NOMO-1 treated with DMSO at 0.1 percent for 48 hours (cell line): ENCODE measurements around the gene MAD1L1.
"Not testable (repeated sequence)": the region's sequence is repeated elsewhere in the genome, so short reads cannot be mapped to it uniquely, and the experiment has no call there.

Experiments used
- DNase-seq: peaks from one replicate; lab custom pipeline; 2025; ENCODE audit not compliant: unreplicated experiment; lab: John Stamatoyannopoulos, UW

Gene MAD1L1

DNA sequence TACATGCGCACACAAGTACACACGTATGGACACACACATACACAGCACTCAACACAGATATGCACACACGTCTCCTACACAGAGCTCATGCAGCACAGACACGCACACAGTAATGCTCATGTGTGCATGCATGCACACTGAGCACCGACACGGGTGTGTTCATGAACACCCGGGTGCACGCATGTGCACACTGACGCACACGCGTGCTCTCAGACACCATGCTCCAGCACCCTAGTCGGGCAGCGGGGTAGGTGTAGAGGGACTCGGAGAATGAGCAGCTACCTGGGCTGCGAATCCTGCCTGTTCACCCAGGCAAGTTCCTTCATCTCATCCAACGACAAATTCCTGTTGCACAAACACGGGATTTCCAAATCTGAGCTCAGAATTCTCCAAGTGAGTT lies 184.7 kb downstream of the MAD1L1 start:
- DNase-seq, result no peak

DNA sequence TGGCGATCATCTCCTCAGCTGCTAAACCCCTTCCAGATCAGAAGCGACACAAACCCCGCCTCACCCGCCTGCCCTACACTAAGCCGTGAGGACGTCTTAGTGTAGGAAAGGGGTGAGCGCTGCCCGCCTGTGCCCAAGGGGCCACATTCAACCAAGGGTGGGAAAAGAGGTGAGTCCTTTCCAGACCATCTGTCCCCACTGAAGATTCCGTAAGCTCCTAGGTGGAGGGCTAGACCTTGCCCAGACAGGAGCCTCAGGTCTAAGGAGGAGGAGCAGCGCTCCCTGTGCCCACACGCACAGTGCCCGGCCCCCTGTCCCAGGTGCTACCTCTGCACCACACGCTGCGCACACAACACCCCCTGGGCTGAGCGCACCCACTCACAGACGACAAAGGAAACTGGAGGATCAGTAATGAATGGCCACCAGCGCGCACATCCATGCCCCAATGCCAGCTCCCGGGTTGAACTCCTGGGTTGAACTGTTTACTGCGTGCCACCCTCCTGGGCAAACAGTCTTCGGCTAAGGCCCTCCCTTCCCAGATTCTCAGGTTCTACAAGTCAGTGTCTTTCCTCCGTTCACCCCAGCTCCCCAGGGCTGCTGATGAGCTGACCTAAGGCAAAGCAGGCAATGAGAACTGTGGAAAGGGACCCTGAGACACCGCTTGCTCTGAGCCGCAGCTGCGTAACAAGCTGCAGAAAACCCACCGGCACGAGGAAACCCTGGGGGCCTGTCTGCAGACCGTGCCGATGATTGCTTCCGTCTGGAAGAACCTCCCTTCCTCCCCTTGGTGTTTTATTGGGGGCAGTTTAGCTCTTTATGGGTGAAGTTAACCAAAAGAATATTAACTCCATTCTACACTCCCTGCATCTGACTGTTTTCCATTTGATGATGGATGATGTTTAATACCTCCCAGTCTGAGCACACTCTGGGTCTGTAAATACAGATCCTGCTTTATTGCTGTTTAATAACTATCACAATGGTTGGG lies 185.9 kb downstream of the MAD1L1 start:
- no peak for DNase-seq

DNA sequence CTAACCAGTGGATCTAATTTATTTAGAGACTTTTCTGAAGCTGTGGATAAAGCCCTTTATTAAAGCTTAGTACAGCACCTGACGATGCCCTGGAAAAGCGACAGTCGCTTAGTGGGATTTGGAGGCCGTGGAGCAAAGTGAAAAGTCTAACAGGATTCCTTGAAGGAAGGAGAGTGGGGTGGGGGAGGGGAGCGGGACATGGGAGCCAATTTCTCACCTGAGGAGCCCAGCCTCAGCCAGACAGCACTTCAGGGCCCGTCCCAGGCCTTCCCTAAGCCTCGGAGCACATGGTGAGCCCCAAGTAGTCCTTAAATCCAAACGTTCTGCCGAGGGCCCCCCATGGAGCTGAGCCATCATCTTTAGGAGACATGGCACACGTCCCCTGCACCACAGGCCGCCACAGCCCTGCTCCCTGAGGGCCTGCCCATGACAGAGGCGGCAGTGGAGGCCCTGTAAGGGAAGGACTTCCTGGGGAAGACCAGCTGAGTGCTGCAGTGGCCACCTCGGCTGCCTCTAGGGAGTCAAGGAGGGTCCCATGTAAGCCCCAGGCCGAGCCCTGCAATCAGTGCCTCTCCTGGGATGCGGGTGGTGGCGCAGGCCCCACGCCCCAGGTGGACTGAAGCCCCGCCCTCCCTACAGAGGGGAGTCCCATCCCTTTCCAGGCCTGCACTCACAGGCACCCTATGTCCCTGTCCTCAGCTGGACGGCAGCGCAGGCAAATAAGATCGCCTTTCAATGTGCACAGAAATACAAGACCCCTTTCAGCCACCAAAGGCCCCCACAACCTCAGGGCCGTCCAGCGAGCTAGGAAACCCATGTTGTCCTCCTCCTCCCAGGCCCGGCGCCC lies 187.0 kb downstream of the MAD1L1 start:
- no peak for DNase-seq

DNA sequence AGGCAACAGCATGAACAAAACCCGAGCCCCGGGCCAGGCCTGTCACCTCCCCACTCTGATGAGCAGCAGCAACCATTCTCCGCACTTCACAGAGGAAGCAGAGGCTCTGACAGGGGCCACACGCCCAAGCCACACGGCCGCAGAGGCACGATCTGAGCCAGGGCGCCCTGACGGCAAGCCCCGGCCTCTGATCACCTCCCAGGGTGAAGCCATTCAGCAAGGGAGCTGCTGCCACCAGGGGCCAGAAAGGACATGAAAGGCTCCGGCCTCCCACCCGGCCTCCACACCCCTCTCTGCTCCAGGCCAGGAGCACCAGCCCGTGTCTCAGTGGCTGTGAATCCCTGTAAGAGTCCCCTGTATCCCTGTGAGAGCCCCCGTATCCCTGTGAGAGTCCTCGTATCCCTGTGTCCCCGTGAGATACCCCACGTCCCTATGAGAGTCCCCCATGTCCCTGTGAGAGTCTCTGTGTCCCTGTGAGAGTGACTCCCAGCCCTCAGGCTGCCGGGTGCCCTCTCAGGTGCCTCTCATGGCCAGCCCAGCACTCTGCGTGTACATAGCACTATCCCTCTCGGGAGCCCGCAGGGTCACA lies 187.8 kb downstream of the MAD1L1 start:
- no peak for DNase-seq

DNA sequence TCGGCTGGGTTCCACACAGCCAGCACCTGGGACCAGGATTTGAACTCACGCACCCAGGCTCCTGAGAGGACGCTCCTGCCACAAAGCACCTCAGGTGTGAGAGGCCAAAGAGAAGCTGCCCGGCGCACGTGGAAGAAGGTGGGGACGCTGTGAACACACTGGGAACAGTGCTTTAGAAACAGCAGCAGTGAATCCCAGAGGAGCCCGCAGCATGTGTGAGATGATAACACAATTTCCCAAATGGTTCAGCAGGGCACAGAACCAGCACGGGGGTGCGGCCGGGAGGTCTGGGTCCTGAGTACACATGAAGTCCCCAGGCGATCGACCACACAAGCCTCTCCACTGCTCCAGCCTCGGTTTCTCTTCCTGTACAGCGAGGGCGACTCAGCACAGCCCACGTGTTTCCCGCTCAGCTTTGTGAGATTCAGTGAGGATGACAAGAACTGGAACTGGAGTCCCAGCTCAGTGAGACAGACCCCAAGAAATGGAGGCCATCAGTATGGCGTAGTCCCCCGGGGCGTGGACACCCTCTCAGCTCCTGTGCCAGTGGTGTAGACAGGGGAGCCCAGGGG lies 188.3 kb downstream of the MAD1L1 start:
- no peak for DNase-seq

DNA sequence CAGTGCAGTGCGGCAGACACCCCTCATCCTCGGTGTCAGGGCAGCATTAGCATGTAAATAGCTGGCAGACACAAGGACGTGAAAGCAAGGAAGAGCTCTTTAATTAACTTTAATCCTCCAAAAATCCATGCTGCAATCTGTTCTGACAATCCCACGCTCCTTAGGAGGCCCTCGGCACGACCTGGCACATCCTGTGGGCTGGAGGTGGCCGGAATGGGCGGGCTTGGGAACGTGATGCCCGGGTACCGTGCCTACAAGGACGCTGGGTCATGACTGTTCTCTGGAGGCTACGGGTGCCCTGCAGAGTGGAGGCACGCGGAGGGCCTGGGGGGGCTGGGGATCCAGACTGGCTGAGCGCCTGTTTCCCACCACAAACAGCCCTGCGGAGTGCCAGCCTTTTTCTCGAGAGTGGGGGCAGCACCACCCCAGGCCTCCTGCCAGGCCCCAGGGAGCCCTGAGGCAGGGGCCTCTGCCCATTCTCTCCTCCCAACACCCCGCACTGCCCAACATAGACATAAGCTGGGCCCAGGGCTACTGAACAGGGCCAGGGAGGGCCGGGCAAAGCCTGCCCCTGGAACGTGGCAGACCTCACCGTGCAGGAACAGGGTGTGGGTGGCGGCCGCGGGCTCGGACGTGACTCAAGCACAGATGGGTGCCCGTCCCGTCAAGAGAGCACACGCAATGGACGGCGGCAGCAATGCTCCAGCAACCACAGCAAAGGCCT lies 189.3 kb downstream of the MAD1L1 start:
- DNase-seq, result no peak

DNA sequence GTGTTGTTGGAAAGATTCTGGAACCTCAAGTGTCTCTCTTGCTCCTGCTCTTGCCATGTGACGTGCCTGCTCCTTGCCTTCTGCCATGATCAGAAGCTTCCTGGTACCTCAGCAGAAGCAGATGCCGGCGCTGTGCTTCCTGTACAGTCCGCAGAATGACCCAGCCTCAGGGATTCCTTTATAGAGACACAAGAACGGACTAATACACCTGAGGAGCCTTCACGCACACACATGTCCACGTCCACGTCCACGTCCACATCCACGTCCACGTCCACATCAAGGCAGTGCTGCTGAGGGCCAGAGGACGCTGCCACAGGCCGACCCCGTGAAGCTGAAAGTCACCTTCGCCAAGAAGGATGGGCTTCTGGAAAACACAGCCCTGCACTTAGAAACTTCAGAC lies 190.1 kb downstream of the MAD1L1 start:
- no peak for DNase-seq

DNA sequence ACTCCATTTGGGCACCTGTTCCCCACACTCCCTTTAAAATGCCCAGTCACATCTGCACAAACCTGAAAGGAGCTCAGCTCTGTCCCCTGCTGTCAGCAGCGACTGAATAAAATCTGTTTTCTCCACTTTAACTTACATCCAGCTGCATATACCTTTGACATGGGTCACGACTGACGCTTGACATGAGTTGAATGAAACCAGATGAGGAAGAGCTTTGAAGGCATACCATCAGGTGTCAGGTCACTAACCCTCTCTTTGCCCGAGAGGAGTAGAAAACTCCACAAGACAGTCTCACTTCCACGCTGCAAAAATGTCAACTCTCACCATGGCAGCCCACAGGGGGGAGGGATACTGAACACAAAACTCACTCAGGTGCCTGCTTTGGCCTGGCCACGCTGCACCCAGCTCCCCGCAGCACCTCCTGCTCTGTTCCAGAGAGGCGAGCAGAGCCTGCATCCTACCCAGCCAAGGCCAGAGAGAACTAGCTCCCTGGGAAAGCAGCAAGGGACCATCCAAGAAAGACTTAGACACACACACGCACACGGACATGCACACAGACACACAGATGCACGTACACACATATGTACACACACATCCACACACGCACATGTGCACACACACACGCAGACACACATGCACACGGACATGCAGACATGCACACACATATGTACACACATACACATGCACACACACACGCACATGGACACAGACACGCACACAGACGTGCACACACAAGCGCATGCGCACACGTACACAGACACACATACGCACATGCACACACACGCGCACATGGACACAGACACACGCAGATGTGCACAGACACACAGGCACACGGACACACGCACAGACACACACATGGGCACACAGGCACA lies 191.0 kb downstream of the MAD1L1 start:
- no peak for DNase-seq

DNA sequence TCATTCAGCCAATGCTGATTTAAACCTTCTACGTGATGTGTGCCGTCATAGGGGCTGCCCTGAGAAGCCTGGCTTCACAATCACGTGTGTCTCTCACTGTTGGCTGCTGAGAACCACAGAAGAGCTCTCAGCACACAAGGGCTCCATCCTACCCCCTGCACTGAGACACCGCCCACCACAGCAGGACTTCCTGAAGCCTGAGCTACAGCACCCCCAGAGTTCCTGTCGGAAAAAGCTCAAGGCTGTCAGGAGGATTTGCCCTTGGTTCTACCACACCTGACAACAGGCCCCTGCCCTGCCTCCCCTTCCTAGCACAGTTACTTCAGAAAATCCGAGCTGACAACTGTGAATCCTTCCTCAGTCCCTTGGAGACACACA lies 191.9 kb downstream of the MAD1L1 start:
- DNase-seq, result no peak

DNA sequence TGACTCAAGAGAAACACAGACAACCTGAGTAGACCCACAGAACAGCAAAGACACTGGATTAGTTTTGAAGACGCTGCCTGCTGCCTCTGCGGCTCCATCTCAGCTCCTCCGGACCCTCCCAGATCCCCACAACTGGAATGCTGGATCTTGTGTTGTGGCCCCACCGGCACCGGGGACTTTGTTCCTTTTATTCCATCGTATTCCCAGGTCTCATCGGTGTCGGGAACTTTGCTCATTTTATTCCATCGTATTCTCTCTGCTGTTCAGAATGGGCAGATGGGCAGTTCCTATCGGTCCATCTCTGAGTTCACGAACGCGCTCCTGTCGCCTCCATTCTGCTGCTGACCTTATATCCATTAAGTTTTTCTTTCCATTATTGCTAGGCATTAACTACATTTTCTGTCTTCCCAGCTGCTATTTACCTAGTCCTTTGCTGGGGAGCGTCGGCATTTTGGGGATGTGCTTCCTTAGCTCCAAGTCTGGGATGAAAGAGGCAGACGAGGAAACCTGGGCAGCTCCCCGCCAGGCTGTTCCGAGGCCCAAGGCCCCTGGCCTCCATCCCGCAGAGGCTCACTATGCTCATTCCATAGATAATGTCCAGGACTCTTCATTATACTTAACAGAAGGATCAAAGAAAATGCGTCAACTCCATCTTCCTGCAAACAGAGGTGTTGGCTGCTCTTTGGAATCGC lies 192.4 kb downstream of the MAD1L1 start:
- DNase-seq, result no peak

DNA sequence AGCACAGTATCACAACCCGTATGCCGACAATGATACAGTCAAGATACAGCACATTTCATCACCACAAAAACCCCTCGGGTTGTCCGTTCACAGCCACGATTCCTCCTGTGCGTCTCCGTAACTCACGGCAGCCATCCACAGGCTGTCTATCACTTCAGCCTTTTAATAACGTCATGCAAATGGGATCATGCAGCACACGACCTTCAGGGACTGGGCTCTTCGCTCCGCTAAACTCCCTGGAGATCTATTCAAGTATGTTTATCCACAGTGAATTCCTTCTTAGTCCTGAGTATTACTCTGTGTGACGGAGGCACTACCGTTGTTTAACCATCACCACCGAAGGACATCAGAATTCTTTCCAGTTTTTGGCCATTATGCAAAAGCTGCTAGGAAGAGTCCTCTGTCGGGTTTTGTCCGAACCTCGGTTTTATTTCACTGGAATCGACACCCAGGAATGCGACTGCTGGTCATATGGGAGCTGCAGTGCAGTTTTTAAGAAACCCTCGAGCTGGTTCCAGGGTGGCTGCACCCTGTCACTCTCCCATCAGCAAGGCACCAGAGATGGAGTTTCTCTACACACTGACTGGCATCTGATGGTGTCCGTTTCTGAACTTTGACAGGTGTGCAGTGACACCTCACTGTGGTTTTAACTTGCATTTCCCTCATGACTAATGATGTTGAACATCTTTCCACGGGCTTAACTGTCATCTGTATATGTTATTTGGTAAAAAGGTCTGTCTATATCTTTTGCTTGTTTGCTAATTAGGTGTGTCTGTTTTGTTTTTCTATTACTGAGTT lies 193.6 kb downstream of the MAD1L1 start:
- no peak for DNase-seq

DNA sequence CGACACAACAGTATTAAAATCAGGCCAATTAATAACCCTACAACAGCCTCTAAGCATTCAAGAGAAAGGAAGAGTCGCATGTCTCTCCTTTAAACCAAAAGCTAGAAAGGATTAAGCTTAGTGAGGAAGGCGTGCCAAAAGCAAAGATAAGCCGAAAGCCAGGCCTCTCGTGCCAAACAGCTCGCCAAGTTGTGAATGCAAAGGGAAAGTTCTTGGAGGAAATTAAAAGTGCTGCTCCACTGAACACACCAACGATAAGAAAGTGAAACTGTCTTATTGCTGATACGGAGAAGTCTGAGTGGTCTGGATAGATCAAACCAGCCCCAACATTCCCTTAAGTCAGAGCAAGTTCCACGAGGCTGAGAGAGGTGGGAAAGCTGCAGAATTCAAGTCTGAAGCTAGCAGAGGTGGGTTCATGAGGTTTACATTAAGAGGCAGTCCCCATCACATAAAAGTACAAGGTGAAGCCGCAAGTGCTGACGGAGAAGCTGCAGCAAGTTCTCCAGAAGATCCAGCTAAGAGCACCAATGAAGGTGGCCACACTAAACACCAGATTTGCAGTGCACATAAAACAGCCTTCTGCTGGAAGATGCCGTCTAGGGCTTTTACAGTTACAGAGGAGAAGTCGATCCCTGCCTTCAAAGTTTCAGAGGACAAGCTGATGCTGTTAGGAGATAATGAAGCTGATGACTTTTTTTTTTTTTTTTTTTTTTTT lies 194.8 kb downstream of the MAD1L1 start:
- peak; percentile 29 for DNase-seq

DNA sequence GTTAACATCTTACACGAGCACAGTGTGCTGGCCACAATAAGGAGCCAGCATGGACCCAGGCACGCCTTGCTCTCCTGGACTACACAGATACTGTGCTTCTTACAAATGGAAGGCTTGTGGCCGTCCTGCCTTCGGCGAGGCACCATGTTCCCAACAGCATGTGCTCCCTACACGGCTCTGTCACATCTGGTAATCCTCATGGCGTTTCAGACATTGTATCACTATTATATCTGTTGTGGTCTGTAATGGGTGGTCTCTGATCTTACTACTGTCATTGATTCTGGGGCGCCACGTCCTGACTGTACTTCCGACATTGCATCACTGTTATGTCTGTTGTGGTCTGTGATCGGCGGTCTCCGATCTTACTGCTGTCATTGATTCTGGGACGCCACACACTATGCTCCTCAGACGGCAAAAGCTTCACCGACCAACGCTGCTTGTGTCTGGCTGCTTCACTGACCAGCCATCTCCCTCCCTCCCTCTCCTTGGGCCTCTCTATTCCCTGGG lies 195.4 kb downstream of the MAD1L1 start:
- no peak for DNase-seq

DNA sequence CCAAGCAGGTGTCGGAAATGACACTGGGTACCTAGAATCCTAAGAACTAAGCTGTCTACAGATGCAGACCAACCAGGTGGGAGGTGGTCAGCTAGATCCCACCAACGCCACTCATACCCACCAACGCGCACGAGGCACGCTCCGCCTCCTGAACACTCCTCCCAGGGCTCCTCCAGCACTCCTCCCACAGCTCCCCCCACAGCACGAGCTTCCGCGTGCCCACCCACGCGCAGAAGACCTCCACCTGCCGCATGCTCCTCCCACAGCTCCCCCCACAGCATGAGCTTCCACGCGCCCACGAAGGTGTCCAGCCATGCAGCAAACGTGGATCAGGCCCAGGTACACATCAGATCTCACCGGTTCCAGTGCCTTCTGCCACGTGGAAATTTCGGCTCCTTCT lies 196.0 kb downstream of the MAD1L1 start:
- no peak for DNase-seq

DNA sequence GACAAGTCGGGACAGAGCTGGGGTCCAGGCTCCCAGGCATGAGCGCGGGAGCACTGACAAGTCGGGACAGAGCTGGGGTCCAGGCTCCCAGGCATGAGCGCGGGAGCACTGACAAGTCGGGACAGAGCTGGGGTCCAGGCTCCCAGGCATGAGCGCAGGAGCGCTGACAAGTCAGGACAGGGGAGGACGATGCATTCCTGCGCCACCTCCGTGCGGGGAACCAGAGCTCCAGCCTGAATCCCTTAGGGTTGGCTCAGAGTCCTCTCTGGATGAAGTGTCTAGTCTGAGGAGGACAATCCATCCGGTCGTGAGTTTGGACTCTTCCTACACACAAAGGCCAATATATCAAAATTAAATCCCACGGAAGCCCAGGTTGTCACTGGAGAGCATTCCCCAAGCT lies 196.5 kb downstream of the MAD1L1 start:
- DNase-seq, result not testable (repeated sequence)

DNA sequence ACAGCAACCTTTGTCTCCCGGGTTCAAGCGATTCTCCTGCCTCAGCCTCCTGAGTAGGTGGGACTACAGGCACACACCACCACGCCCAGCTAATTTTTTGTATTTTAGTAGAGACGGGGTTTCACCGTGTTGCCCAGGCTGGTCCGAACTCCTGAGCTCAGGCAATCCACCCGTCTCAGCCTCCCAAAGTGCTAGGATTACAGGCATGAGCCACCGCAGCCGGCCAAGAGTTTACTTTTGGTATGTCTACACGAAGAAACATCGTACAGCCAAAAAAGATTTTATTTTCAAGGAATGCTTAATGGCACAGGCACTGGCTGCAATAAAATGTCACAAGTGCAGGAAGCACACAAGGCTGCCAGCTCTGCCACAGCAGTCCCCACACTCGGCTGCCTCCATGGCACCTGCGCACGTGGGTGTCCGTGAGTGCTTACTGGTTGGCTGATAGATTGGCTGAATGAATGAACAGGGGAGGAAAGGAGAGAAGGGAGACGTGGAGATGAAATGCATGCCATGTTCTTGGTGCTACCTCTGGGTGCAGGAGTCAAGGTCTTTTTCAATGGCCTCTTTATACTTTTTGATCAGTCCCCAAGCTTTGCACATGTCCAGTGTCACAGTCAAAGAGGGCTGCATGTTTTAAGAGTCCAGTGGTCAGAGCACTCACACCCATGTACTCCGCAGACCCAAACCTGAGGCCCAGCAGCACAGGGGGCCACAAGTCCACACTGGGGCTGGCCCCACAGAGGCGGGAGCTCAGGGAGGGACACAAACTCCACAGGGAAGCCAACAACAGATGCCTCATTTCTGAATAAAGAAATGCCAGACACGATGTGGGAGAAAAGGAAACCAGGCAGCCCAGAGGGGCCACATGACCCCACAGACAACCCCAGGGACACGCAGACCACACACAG lies 198.2 kb downstream of the MAD1L1 start:
- DNase-seq, result no peak
